ENCODE data around the gene FBXW12. TPM values are rescaled to one million over a fixed set of nuclear protein-coding genes. Genes with fewer than 3 reads are reported as not detected.

Gene FBXW12
- total RNA-seq, 2 donors from 2014 or later: not detected

GRCh38 chr3:48433472-48434118 is 61.6 kb downstream of the FBXW12 start:
- DNase-seq (ENCODE audit: low spot score) (no peak), ATAC-seq (ENCODE audit: insufficient number of reproducible peaks, low FRiP score, low read depth) (no peak)
- no peak overlapping the region for H3K4me3 ChIP-seq
- peaks cover 5 to 13% of the 10 kb centered on the region in 2 donors for H3K4me1 ChIP-seq (ENCODE audit: control insufficient read depth in 1 of 2, low read depth in 2 of 2)
- no peaks in the 10 kb centered on the region for H3K9me3 ChIP-seq
- H3K36me3 ChIP-seq: no peaks in the 10 kb centered on the region
- no peak overlapping the region for H3K27ac ChIP-seq
- no peak for TF ChIP-seq CTCF (IDR thresholded peaks at IDR 0.05)
- no peaks in the 10 kb centered on the region for H3K27me3 ChIP-seq (replicated peaks; ENCODE audit: insufficient read depth)

GRCh38 chr3:48434591-48435222 is 62.7 kb downstream of the FBXW12 start:
- no peaks in the 10 kb centered on the region for H3K36me3 ChIP-seq
- DNase-seq (ENCODE audit: low spot score): no peak
- ATAC-seq (ENCODE audit: insufficient number of reproducible peaks, low FRiP score, low read depth): no peak
- no peaks in the 10 kb centered on the region for H3K27me3 ChIP-seq (replicated peaks; ENCODE audit: insufficient read depth)
- H3K9me3 ChIP-seq: no peaks in the 10 kb centered on the region
- no peak overlapping the region for H3K4me3 ChIP-seq
- TF ChIP-seq CTCF (IDR thresholded peaks at IDR 0.05): no peak
- peak overlapping the region; percentile 14 to 16 for H3K27ac ChIP-seq
- H3K4me1 ChIP-seq (ENCODE audit: control insufficient read depth in 1 of 2, low read depth in 2 of 2): peaks cover 5 to 21% of the 10 kb centered on the region in 2 donors

- TF ChIP-seq CTCF (IDR thresholded peaks at IDR 0.05): no peak
- no peak for DNase-seq (ENCODE audit: low spot score)
- Histone ChIP-seq H3K36me3 (no peaks in the 10 kb centered on the region), H3K4me3 (no peak overlapping the region), H3K4me1 (ENCODE audit: control insufficient read depth in 1 of 2, low read depth in 2 of 2) (peaks cover 4 to 17% of the 10 kb centered on the region in 2 donors), H3K27ac (peak overlapping the region; percentile 14 to 16), H3K27me3 (replicated peaks; ENCODE audit: insufficient read depth) (no peaks in the 10 kb centered on the region), H3K9me3 (no peaks in the 10 kb centered on the region)
- ATAC-seq (ENCODE audit: insufficient number of reproducible peaks, low FRiP score, low read depth): no peak
Measured at GRCh38 chr3:48435223-48435595, 63.2 kb downstream of the FBXW12 start.

- DNase-seq (ENCODE audit: low spot score) (no peak), ATAC-seq (ENCODE audit: insufficient number of reproducible peaks, low FRiP score, low read depth) (no peak)
- Histone ChIP-seq H3K9me3 (no peaks in the 10 kb centered on the region), H3K27me3 (replicated peaks; ENCODE audit: insufficient read depth) (no peaks in the 10 kb centered on the region), H3K4me1 (ENCODE audit: control insufficient read depth in 1 of 2, low read depth in 2 of 2) (peaks cover 0 to 13% of the 10 kb centered on the region in 2 donors), H3K4me3 (no peak overlapping the region), H3K36me3 (no peaks in the 10 kb centered on the region), H3K27ac (peak overlapping the region; percentile 14 to 16)
- TF ChIP-seq CTCF (IDR thresholded peaks at IDR 0.05): peak; percentile 95
Measured at GRCh38 chr3:48435774-48436476, 63.9 kb downstream of the FBXW12 start.

GRCh38 chr3:48436477-48436787 is 64.4 kb downstream of the FBXW12 start:
- ATAC-seq (ENCODE audit: insufficient number of reproducible peaks, low FRiP score, low read depth) (no peak), DNase-seq (ENCODE audit: low spot score) (no peak)
- no peak overlapping the region for H3K27ac ChIP-seq
- no peaks in the 10 kb centered on the region for H3K27me3 ChIP-seq (replicated peaks; ENCODE audit: insufficient read depth)
- peaks cover 3 to 17% of the 10 kb centered on the region in 2 donors for H3K4me1 ChIP-seq (ENCODE audit: control insufficient read depth in 1 of 2, low read depth in 2 of 2)
- no peak overlapping the region for H3K4me3 ChIP-seq
- no peaks in the 10 kb centered on the region for H3K36me3 ChIP-seq
- H3K9me3 ChIP-seq: no peaks in the 10 kb centered on the region
- TF ChIP-seq CTCF (IDR thresholded peaks at IDR 0.05): no peak

All from thoracic aorta (tissue), 2 donors.